Measurements from ENCODE around the gene VEGFC. TPM values are rescaled to one million over a fixed set of nuclear protein-coding genes. Genes with fewer than 3 reads are reported as not detected.
A peak's percentile ranks its signal among the peaks of the same experiment; 100 is the strongest.

VEGFC gene
- total and polyA plus RNA-seq, 2 experiments from 2014 or later, result 2.9 to 4.2 TPM

DNA sequence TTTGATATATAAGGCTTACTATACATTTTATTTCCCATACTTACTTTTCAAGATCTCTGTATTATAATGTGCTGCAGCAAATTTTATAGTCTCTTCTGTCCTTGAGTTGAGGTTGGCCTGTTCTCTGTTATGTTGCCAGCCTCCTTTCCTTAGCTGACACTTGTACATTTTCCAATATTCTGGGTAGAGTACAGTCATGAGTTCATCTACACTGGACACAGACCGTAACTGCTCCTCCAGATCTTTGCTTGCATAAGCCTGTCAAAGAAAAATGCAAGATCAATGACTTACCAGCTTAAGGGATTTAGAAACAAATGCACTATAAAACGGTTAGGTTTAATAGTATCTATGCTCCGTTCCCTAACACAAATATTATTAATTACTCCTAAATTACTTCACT is 63.2 kb downstream of the VEGFC start:
- H3K9me3 ChIP-seq (ENCODE audit: low read depth), result no peaks in the 10 kb centered on the region
- no peaks in the 10 kb centered on the region for H3K9me2 ChIP-seq (replicated peaks; ENCODE audit: insufficient read depth)
- WGBS (ENCODE audit: low lambda C conversion rate, missing lambda C conversion rate), result 59% methylated on average over 3 of the region's 3 CpGs
- no peaks in the 10 kb centered on the region for H3K4me1 ChIP-seq (ENCODE audit: insufficient read depth)
- no peak overlapping the region for H3K4me2 ChIP-seq
- no peaks in the 10 kb centered on the region for H3K79me2 ChIP-seq
- no peak overlapping the region for H2AFZ ChIP-seq
- H3K4me3 ChIP-seq, result no peak overlapping the region
- no peaks in the 10 kb centered on the region for H4K20me1 ChIP-seq (ENCODE audit: insufficient read depth, poor library complexity, severe bottlenecking)
- no peak for DNase-seq (ENCODE audit: low spot score)
- no peaks in the 10 kb centered on the region for H3K36me3 ChIP-seq (replicated peaks; ENCODE audit: insufficient read depth, low read depth)
- H3K27me3 ChIP-seq, result no peaks in the 10 kb centered on the region
- TF ChIP-seq EZH2 (IDR thresholded peaks at IDR 0.05; ENCODE audit: borderline replicate concordance), result no peak
- no peak for TF ChIP-seq EZH2phosphoT487 (IDR thresholded peaks at IDR 0.05; ENCODE audit: low read depth, severe bottlenecking, unreplicated experiment)
- TF ChIP-seq, protein P1, sequence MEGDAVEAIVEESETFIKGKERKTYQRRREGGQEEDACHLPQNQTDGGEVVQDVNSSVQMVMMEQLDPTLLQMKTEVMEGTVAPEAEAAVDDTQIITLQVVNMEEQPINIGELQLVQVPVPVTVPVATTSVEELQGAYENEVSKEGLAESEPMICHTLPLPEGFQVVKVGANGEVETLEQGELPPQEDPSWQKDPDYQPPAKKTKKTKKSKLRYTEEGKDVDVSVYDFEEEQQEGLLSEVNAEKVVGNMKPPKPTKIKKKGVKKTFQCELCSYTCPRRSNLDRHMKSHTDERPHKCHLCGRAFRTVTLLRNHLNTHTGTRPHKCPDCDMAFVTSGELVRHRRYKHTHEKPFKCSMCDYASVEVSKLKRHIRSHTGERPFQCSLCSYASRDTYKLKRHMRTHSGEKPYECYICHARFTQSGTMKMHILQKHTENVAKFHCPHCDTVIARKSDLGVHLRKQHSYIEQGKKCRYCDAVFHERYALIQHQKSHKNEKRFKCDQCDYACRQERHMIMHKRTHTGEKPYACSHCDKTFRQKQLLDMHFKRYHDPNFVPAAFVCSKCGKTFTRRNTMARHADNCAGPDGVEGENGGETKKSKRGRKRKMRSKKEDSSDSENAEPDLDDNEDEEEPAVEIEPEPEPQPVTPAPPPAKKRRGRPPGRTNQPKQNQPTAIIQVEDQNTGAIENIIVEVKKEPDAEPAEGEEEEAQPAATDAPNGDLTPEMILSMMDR (IDR thresholded peaks at IDR 0.05; ENCODE audit: poor library complexity), result no peak
- no peak overlapping the region for H3K27ac ChIP-seq

- Histone ChIP-seq H3K9me3 (ENCODE audit: low read depth) (no peaks in the 10 kb centered on the region), H4K20me1 (ENCODE audit: insufficient read depth, poor library complexity, severe bottlenecking) (no peaks in the 10 kb centered on the region), H3K79me2 (no peaks in the 10 kb centered on the region), H3K27me3 (no peaks in the 10 kb centered on the region), H2AFZ (no peak overlapping the region), H3K4me2 (peak overlapping the region; percentile 56), H3K27ac (no peak overlapping the region), H3K9me2 (replicated peaks; ENCODE audit: insufficient read depth) (no peaks in the 10 kb centered on the region), H3K36me3 (replicated peaks; ENCODE audit: insufficient read depth, low read depth) (no peaks in the 10 kb centered on the region), H3K4me3 (no peak overlapping the region), H3K4me1 (ENCODE audit: insufficient read depth) (no peaks in the 10 kb centered on the region)
- TF ChIP-seq EZH2 (IDR thresholded peaks at IDR 0.05; ENCODE audit: borderline replicate concordance) (no peak), EZH2phosphoT487 (IDR thresholded peaks at IDR 0.05; ENCODE audit: low read depth, severe bottlenecking, unreplicated experiment) (no peak)
- TF ChIP-seq, protein P1 (IDR thresholded peaks at IDR 0.05; ENCODE audit: poor library complexity), result no peak
- peak; percentile 8 for DNase-seq (ENCODE audit: low spot score)
- WGBS (ENCODE audit: low lambda C conversion rate, missing lambda C conversion rate), result 39% methylated on average over 8 of the region's 8 CpGs
Observed at GRCh38 chr4:176726803-176727202, 65.9 kb downstream of the VEGFC start.

GRCh38 chr4:176721459-176721858 is 71.3 kb downstream of the VEGFC start:
- Histone ChIP-seq H4K20me1 (ENCODE audit: insufficient read depth, poor library complexity, severe bottlenecking) (no peaks in the 10 kb centered on the region), H2AFZ (no peak overlapping the region), H3K9me2 (replicated peaks; ENCODE audit: insufficient read depth) (no peaks in the 10 kb centered on the region), H3K9me3 (ENCODE audit: low read depth) (no peaks in the 10 kb centered on the region), H3K27me3 (no peaks in the 10 kb centered on the region), H3K79me2 (no peaks in the 10 kb centered on the region), H3K4me3 (no peak overlapping the region), H3K27ac (no peak overlapping the region), H3K4me1 (ENCODE audit: insufficient read depth) (no peaks in the 10 kb centered on the region), H3K36me3 (replicated peaks; ENCODE audit: insufficient read depth, low read depth) (no peaks in the 10 kb centered on the region), H3K4me2 (no peak overlapping the region)
- TF ChIP-seq EZH2 (IDR thresholded peaks at IDR 0.05; ENCODE audit: borderline replicate concordance) (no peak), EZH2phosphoT487 (IDR thresholded peaks at IDR 0.05; ENCODE audit: low read depth, severe bottlenecking, unreplicated experiment) (no peak)
- TF ChIP-seq, protein P1 (IDR thresholded peaks at IDR 0.05; ENCODE audit: poor library complexity), result no peak
- no peak for DNase-seq (ENCODE audit: low spot score)
- 95% methylated on average over 3 of the region's 3 CpGs for WGBS (ENCODE audit: low lambda C conversion rate, missing lambda C conversion rate)

- DNase-seq (ENCODE audit: low spot score), result no peak
- Histone ChIP-seq H3K79me2 (no peaks in the 10 kb centered on the region), H3K36me3 (replicated peaks; ENCODE audit: insufficient read depth, low read depth) (no peaks in the 10 kb centered on the region), H3K9me2 (replicated peaks; ENCODE audit: insufficient read depth) (no peaks in the 10 kb centered on the region), H3K4me1 (ENCODE audit: insufficient read depth) (no peaks in the 10 kb centered on the region), H2AFZ (no peak overlapping the region), H3K27ac (no peak overlapping the region), H3K9me3 (ENCODE audit: low read depth) (no peaks in the 10 kb centered on the region), H3K4me2 (no peak overlapping the region), H4K20me1 (ENCODE audit: insufficient read depth, poor library complexity, severe bottlenecking) (no peaks in the 10 kb centered on the region), H3K4me3 (no peak overlapping the region), H3K27me3 (no peaks in the 10 kb centered on the region)
- WGBS (ENCODE audit: low lambda C conversion rate, missing lambda C conversion rate), result 27% methylated on average over 1 of the region's 1 CpG
- TF ChIP-seq EZH2 (IDR thresholded peaks at IDR 0.05; ENCODE audit: borderline replicate concordance), result no peak
- TF ChIP-seq, protein P1 (IDR thresholded peaks at IDR 0.05; ENCODE audit: poor library complexity), result no peak
- TF ChIP-seq EZH2phosphoT487 (IDR thresholded peaks at IDR 0.05; ENCODE audit: low read depth, severe bottlenecking, unreplicated experiment), result no peak
Observed at GRCh38 chr4:176718881-176719280, 73.8 kb downstream of the VEGFC start.

All from hepatocyte (in vitro differentiated cells).